COR-L47 (cell line): ENCODE data around the gene RNF167.

ENCODE experiments used
- DNase-seq: peaks from one replicate; lab custom pipeline; 2025; lab: John Stamatoyannopoulos, UW

RNF167 gene

GRCh38 chr17:4980644-4981216 lies 40.7 kb downstream of the RNF167 start:
- DNase-seq = no peak

GRCh38 chr17:4982305-4982704 lies 42.2 kb downstream of the RNF167 start:
- no peak for DNase-seq

- DNase-seq = no peak
These were observed 46.3 kb downstream of the RNF167 start for GRCh38 chr17:4986403-4986802.

GRCh38 chr17:4986951-4987766 lies 47.1 kb downstream of the RNF167 start, which contains the start of gene CAMTA2:
TSS of gene CAMTA2 (minus strand) at chr17:4987675. CDS start at chr17:4986222, 1,453 bp downstream.
- DNase-seq = peak; percentile 64

GRCh38 chr17:4987767-4988567 lies 47.9 kb downstream of the RNF167 start:
- DNase-seq = no peak

- DNase-seq = no peak
These were observed 54.1 kb downstream of the RNF167 start for GRCh38 chr17:4994081-4994595.
